RWPE1 (cell line): Measurements from ENCODE around the gene B2M.

Source experiments
- CTCF ChIA-PET: fragments of 350-600 bp; sonication (Branson Sonifier 250); formaldehyde crosslinking; extraction: SDS; loops from one replicate; lab custom pipeline; 2021; lab: Yijun Ruan, JAX
- POLR2A ChIA-PET: fragments of 400-600 bp; formaldehyde crosslinking; extraction: SDS; loops from one replicate; lab custom pipeline; 2020; ENCODE audit warnings: antibody characterized with exemption; ENCODE audit not compliant: low non-redundant PET; lab: Yijun Ruan, JAX
- DNase-seq: peaks from one replicate; pipeline ENCODE4 v3.0.0; 2012; ENCODE audit warnings: low spot score
- H3K27ac ChIP-seq: fragments of 450-650 bp; 2 replicates; pipeline ENCODE4 v1.5.1; 2017
- CTCF ChIP-seq: fragments of 450-650 bp; conservative IDR thresholded peaks from 2 replicates; pipeline ENCODE4 v1.5.1; 2017; ENCODE audit warnings: low read depth, mild to moderate bottlenecking

Gene B2M

GRCh38 chr15:44667039-44667360, 44.3 kb upstream of the B2M start:
- H3K27ac ChIP-seq, result no peak overlapping the region
- no peak for DNase-seq
- CTCF ChIA-PET, result interaction anchor here (1.2 kb wide), 1 partner anchor 72 kb away, joined by 6 read pairs; no protein-coding TSS in a partner anchor
- no peak for TF ChIP-seq CTCF
- POLR2A ChIA-PET, result interaction anchor here (0.9 kb wide), 1 partner anchor 59 kb away, joined by 3 read pairs; no protein-coding TSS in a partner anchor

GRCh38 chr15:44668921-44669320, 42.4 kb upstream of the B2M start:
- DNase-seq, result no peak
- CTCF ChIA-PET, result no interaction called here
- POLR2A ChIA-PET, result no interaction called here
- H3K27ac ChIP-seq, result no peak overlapping the region
- no peak for TF ChIP-seq CTCF

- POLR2A ChIA-PET, result no interaction called here
These were observed 41.0 kb upstream of the B2M start for GRCh38 chr15:44670087-44670950.

GRCh38 chr15:44673639-44674038, 37.7 kb upstream of the B2M start:
- ChIA-PET POLR2A (no interaction called here), CTCF (interaction anchor here (0.8 kb wide), 2 partner anchors 11 to 55 kb away, joined by 3 read pairs; partner anchors contain the start of gene SPG11)
- TF ChIP-seq CTCF, result no peak
- H3K27ac ChIP-seq, result no peak overlapping the region
- no peak for DNase-seq

More at GRCh38 chr15:44670087-44670950, 41.0 kb upstream of the B2M start:
- no peak overlapping the region for H3K27ac ChIP-seq
- no peak for TF ChIP-seq CTCF
- CTCF ChIA-PET, result interaction anchor here (0.6 to 0.7 kb wide), 2 partner anchors 98 to 184 kb away, joined by 3 read pairs; no protein-coding TSS in a partner anchor
- DNase-seq, result no peak

- ChIA-PET POLR2A (no interaction called here), CTCF (no interaction called here)
- no peak for DNase-seq
- TF ChIP-seq CTCF, result no peak
- no peak overlapping the region for H3K27ac ChIP-seq
These were observed 35.4 kb upstream of the B2M start for GRCh38 chr15:44675911-44676310.

GRCh38 chr15:44676676-44677075, 34.6 kb upstream of the B2M start:
- H3K27ac ChIP-seq, result no peak overlapping the region
- TF ChIP-seq CTCF, result no peak
- no peak for DNase-seq
- POLR2A ChIA-PET, result no interaction called here
- CTCF ChIA-PET, result no interaction called here
